Parathyroid adenoma (tissue), 2 donors: Measurements from ENCODE around the gene DRGX.

ENCODE experiments used
- H2AFZ ChIP-seq: fragments of 300-600 bp; sonication (generic); one replicate; pipeline ENCODE4 v1.7.0; 2017; ENCODE audit warnings: antibody characterized with exemption, mild to moderate bottlenecking
- H3K27ac ChIP-seq: fragments of 300-600 bp; sonication (generic); one replicate; pipeline ENCODE4 v1.7.0; 2017
- H3K27me3 ChIP-seq: fragments of 300-600 bp; sonication (generic); one replicate; pipeline ENCODE4 v1.7.0; 2017; ENCODE audit warnings: low read length; ENCODE audit not compliant: control insufficient read depth, insufficient read depth
- H3K36me3 ChIP-seq: fragments of 300-600 bp; sonication (generic); one replicate; pipeline ENCODE4 v1.7.0; 2017; ENCODE audit warnings: low read length; ENCODE audit not compliant: control insufficient read depth, insufficient read depth
- H3K4me1 ChIP-seq: fragments of 300-600 bp; sonication (generic); one replicate; pipeline ENCODE4 v1.7.0; 2017; ENCODE audit warnings: control low read depth
- H3K4me2 ChIP-seq: fragments of 300-600 bp; sonication (generic); one replicate; pipeline ENCODE4 v1.7.0; 2017; ENCODE audit warnings: low read length
- H3K4me3 ChIP-seq: fragments of 300-600 bp; sonication (generic); one replicate; pipeline ENCODE4 v1.7.0; 2017; ENCODE audit warnings: low read depth, low read length
- H3K79me2 ChIP-seq: fragments of 300-600 bp; sonication (generic); one replicate; pipeline ENCODE4 v1.7.0; 2017; ENCODE audit warnings: control low read depth
- H3K9ac ChIP-seq: fragments of 300-600 bp; sonication (generic); one replicate; pipeline ENCODE4 v1.7.0; 2017; ENCODE audit warnings: mild to moderate bottlenecking
- H3K9me3 ChIP-seq: fragments of 300-600 bp; sonication (generic); one replicate; pipeline ENCODE4 v1.7.0; 2017; ENCODE audit warnings: low read length; ENCODE audit not compliant: control insufficient read depth
- TF ChIP-seq, protein P1 (sequence below): fragments of 300-600 bp; sonication (generic); IDR thresholded peaks from one replicate; pipeline ENCODE4 v1.7.0; 2017; ENCODE audit warnings: antibody characterized with exemption, mild to moderate bottlenecking
- donor health status: primary hyperparathyroidism.

Gene DRGX

DNA sequence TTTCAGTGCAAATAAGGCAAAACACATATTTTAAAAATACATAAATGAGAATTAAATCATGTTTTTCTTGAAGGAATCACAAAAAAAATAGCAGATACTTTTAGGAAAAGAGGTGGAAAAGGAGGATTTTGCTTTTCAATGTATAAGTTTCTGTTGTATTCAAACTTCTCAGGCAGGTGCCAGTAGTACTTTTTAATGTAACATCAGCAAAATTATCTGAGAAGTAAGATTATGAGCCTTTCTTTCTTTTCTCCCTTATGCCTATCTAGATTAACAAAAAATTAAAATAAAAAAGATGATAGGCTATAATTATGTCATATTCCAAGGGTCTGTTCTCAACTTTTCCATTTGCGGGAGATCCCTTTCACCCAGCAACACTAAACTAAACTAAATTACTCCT, 2.6 kb downstream of the DRGX start:
- TF ChIP-seq, protein P1, sequence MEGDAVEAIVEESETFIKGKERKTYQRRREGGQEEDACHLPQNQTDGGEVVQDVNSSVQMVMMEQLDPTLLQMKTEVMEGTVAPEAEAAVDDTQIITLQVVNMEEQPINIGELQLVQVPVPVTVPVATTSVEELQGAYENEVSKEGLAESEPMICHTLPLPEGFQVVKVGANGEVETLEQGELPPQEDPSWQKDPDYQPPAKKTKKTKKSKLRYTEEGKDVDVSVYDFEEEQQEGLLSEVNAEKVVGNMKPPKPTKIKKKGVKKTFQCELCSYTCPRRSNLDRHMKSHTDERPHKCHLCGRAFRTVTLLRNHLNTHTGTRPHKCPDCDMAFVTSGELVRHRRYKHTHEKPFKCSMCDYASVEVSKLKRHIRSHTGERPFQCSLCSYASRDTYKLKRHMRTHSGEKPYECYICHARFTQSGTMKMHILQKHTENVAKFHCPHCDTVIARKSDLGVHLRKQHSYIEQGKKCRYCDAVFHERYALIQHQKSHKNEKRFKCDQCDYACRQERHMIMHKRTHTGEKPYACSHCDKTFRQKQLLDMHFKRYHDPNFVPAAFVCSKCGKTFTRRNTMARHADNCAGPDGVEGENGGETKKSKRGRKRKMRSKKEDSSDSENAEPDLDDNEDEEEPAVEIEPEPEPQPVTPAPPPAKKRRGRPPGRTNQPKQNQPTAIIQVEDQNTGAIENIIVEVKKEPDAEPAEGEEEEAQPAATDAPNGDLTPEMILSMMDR, result no peak
- Histone ChIP-seq H3K79me2 (no peaks in the 10 kb centered on the region), H3K27me3 (peaks cover 17% of the 10 kb centered on the region)

DNA sequence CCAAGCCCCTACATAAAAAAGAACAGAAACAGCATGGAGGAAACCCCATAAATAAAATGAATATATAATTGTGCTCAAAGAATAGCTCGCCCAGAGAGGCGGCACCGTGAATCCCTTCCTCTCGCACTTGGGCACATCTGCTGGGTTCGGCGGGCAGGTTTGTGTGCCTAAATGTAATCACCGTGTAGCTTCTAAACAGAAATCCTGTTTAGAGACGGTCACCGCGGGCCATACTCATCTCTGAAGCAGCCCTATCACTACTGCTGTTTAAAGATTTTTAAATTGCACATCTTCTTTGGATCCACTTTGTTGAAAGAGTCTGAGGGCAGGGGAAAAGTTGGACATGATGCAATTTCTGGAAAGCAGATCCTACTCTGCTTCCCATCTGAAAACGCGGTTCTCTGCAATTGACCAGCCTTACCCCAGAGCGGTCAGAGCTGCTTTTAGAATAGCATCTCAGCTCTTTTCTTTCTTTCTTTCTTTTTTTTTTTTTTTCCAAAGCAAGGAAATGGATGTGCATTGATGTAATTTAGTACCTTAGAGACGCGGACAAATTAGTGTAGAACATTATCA, 6.4 kb downstream of the DRGX start:
- H3K9ac ChIP-seq, result no peak overlapping the region
- no peaks in the 10 kb centered on the region for H3K9me3 ChIP-seq
- no peaks in the 10 kb centered on the region for H3K79me2 ChIP-seq
- H3K4me1 ChIP-seq, result no peaks in the 10 kb centered on the region
- no peaks in the 10 kb centered on the region for H3K27me3 ChIP-seq
- H3K4me2 ChIP-seq, result no peak overlapping the region
- no peak overlapping the region for H3K4me3 ChIP-seq
- H3K27ac ChIP-seq, result no peak overlapping the region
- TF ChIP-seq, protein P1, result no peak
- no peak overlapping the region for H2AFZ ChIP-seq
- no peaks in the 10 kb centered on the region for H3K36me3 ChIP-seq

More for the DNA sequence above, 2.6 kb downstream of the DRGX start:
- Histone ChIP-seq H3K9me3 (no peaks in the 10 kb centered on the region), H3K36me3 (no peaks in the 10 kb centered on the region), H3K4me3 (no peak overlapping the region), H3K4me1 (peaks cover 3% of the 10 kb centered on the region), H3K4me2 (no peak overlapping the region), H3K27ac (no peak overlapping the region), H3K9ac (no peak overlapping the region), H2AFZ (no peak overlapping the region)

DNA sequence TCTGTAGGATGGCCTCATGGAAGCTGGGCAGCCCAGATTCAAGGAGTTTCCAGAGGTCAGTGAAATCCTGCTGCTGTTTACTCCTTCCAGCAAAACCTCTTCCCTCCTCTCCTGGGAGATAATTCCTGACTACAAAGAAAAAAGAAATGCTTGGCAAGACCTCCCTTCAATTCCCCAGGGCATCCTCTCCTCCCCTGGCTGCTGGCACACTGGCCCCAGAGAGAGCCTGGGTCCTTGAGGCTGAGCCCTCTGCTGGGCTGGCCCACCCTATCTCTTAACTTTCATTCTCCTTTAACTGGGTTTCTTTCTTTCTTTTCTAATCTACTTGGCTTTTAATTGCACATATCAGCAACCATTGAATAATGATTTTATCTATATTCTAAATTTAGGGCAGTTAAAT, 7.7 kb downstream of the DRGX start:
- Histone ChIP-seq H3K36me3 (no peaks in the 10 kb centered on the region), H2AFZ (no peak overlapping the region), H3K4me1 (no peaks in the 10 kb centered on the region), H3K9me3 (no peaks in the 10 kb centered on the region), H3K27me3 (no peaks in the 10 kb centered on the region), H3K27ac (no peak overlapping the region), H3K9ac (no peak overlapping the region), H3K4me2 (no peak overlapping the region), H3K79me2 (no peaks in the 10 kb centered on the region), H3K4me3 (no peak overlapping the region)
- TF ChIP-seq, protein P1, result no peak

DNA sequence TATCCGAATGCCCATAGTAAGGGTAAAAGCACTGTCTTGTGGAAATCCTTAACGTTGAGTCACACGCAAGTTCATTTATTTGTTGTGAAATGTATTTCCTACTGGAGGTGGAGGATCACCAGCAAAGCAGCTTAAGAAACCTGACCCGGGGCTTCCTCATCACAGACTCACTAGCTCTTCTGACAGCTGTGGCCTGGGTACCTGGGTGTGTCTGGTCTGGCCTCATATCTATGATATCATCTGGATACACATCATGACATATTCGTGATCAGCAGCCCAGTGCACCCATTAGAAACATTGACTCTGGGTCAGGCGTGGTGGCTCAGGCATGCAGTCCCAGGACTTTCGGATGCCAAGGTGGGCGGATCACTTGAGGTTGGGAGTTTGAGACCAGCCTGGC, 8.8 kb downstream of the DRGX start:
- Histone ChIP-seq H2AFZ (no peak overlapping the region), H3K9me3 (no peaks in the 10 kb centered on the region), H3K4me2 (no peak overlapping the region), H3K79me2 (no peaks in the 10 kb centered on the region), H3K27me3 (no peaks in the 10 kb centered on the region), H3K36me3 (no peaks in the 10 kb centered on the region), H3K4me1 (no peaks in the 10 kb centered on the region), H3K9ac (no peak overlapping the region), H3K4me3 (no peak overlapping the region), H3K27ac (no peak overlapping the region)
- TF ChIP-seq, protein P1, result no peak
